Effector memory CD4-positive, alpha-beta T cell (primary cell): ENCODE results near the gene NUP214.

Experiments
- DNase-seq, 3 donors: peaks; one replicate each; pipeline ENCODE4 v3.0.0-alpha.2; 2020
- H3K27ac ChIP-seq: 2 replicates; pipeline ENCODE4 v1.7.0; 2013; ENCODE audit warnings: mild to moderate bottlenecking, low read length, moderate library complexity; ENCODE audit not compliant: insufficient read depth, poor library complexity, severe bottlenecking
- H3K27me3 ChIP-seq: replicated peaks from 2 replicates; pipeline ENCODE4 v1.7.0; 2013; ENCODE audit warnings: mild to moderate bottlenecking, low read length; ENCODE audit not compliant: insufficient read depth, control insufficient read depth, poor library complexity, severe bottlenecking
- H3K36me3 ChIP-seq: 2 replicates; pipeline ENCODE4 v1.7.0; 2013; ENCODE audit warnings: mild to moderate bottlenecking, low read length, moderate library complexity; ENCODE audit not compliant: control insufficient read depth, insufficient read depth
- H3K4me1 ChIP-seq: 2 replicates; pipeline ENCODE4 v1.7.0; 2013; ENCODE audit warnings: low read length, mild to moderate bottlenecking; ENCODE audit not compliant: control insufficient read depth, insufficient read depth, poor library complexity, severe bottlenecking
- H3K4me3 ChIP-seq: 2 replicates; pipeline ENCODE4 v1.7.0; 2013; ENCODE audit warnings: low read length, low read depth, mild to moderate bottlenecking; ENCODE audit not compliant: insufficient read depth, poor library complexity, severe bottlenecking
- H3K9me3 ChIP-seq: 2 replicates; pipeline ENCODE4 v1.7.0; 2013; ENCODE audit warnings: mild to moderate bottlenecking, low read length, moderate library complexity; ENCODE audit not compliant: control insufficient read depth

NUP214 gene

GRCh38 chr9:131116281-131117120 is 8.9 kb upstream of the NUP214 start:
- Histone ChIP-seq H3K27ac (no peak overlapping the region), H3K36me3 (no peaks in the 10 kb centered on the region), H3K9me3 (no peaks in the 10 kb centered on the region), H3K4me3 (no peak overlapping the region), H3K27me3 (no peaks in the 10 kb centered on the region), H3K4me1 (no peaks in the 10 kb centered on the region)
- DNase-seq = no peak

GRCh38 chr9:131117121-131117761 is 8.1 kb upstream of the NUP214 start:
- no peak overlapping the region for H3K27ac ChIP-seq

GRCh38 chr9:131117762-131118145 is 7.6 kb upstream of the NUP214 start:
- no peaks in the 10 kb centered on the region for H3K27me3 ChIP-seq
- no peaks in the 10 kb centered on the region for H3K9me3 ChIP-seq
- no peaks in the 10 kb centered on the region for H3K36me3 ChIP-seq
- DNase-seq = no peak
- H3K27ac ChIP-seq = no peak overlapping the region
- no peak overlapping the region for H3K4me3 ChIP-seq
- no peaks in the 10 kb centered on the region for H3K4me1 ChIP-seq

More at GRCh38 chr9:131117121-131117761, 8.1 kb upstream of the NUP214 start:
- H3K36me3 ChIP-seq = no peaks in the 10 kb centered on the region
- H3K27me3 ChIP-seq = no peaks in the 10 kb centered on the region
- H3K4me3 ChIP-seq = no peak overlapping the region
- DNase-seq = no peak
- H3K4me1 ChIP-seq = no peaks in the 10 kb centered on the region
- no peaks in the 10 kb centered on the region for H3K9me3 ChIP-seq

GRCh38 chr9:131119600-131119999 is 5.8 kb upstream of the NUP214 start:
- Histone ChIP-seq H3K4me3 (no peak overlapping the region), H3K4me1 (peaks cover 2% of the 10 kb centered on the region), H3K27me3 (no peaks in the 10 kb centered on the region), H3K36me3 (no peaks in the 10 kb centered on the region), H3K27ac (no peak overlapping the region), H3K9me3 (no peaks in the 10 kb centered on the region)
- DNase-seq = no peak

- Histone ChIP-seq H3K36me3 (no peaks in the 10 kb centered on the region), H3K9me3 (no peaks in the 10 kb centered on the region), H3K4me3 (no peak overlapping the region), H3K27ac (no peak overlapping the region), H3K4me1 (peaks cover 5% of the 10 kb centered on the region), H3K27me3 (no peaks in the 10 kb centered on the region)
- DNase-seq = no peak
These were observed 4.7 kb upstream of the NUP214 start for GRCh38 chr9:131120620-131121228.

- H3K36me3 ChIP-seq = no peaks in the 10 kb centered on the region
- H3K27ac ChIP-seq = no peak overlapping the region
- no peak for DNase-seq
- H3K4me3 ChIP-seq = no peak overlapping the region
- H3K27me3 ChIP-seq = no peaks in the 10 kb centered on the region
- H3K4me1 ChIP-seq = peaks cover 10% of the 10 kb centered on the region
- no peaks in the 10 kb centered on the region for H3K9me3 ChIP-seq
These were observed 4.0 kb upstream of the NUP214 start for GRCh38 chr9:131121346-131121745.

GRCh38 chr9:131122158-131122557 is 3.2 kb upstream of the NUP214 start:
- DNase-seq = no peak
- H3K27ac ChIP-seq = no peak overlapping the region
- no peak overlapping the region for H3K4me3 ChIP-seq
- H3K4me1 ChIP-seq = peaks cover 10% of the 10 kb centered on the region
- H3K27me3 ChIP-seq = no peaks in the 10 kb centered on the region
- H3K9me3 ChIP-seq = no peaks in the 10 kb centered on the region
- no peaks in the 10 kb centered on the region for H3K36me3 ChIP-seq

- peak overlapping the region; percentile 83 for H3K27ac ChIP-seq
- no peak for DNase-seq
- H3K4me1 ChIP-seq = peaks cover 10% of the 10 kb centered on the region
- no peaks in the 10 kb centered on the region for H3K27me3 ChIP-seq
- peaks cover 24% of the 10 kb centered on the region for H3K36me3 ChIP-seq
- H3K4me3 ChIP-seq = peak overlapping the region; percentile 81
- no peaks in the 10 kb centered on the region for H3K9me3 ChIP-seq
These were observed 423 bp upstream of the NUP214 start for GRCh38 chr9:131125038-131125287.

GRCh38 chr9:131126059-131126426 is 657 bp downstream of the NUP214 start:
- no peak for DNase-seq
- Histone ChIP-seq H3K4me3 (peak overlapping the region; percentile 81), H3K36me3 (peaks cover 30% of the 10 kb centered on the region), H3K27ac (peak overlapping the region; percentile 83), H3K4me1 (peaks cover 10% of the 10 kb centered on the region), H3K27me3 (no peaks in the 10 kb centered on the region), H3K9me3 (no peaks in the 10 kb centered on the region)

- Histone ChIP-seq H3K36me3 (peaks cover 48% of the 10 kb centered on the region), H3K4me3 (no peak overlapping the region), H3K27me3 (no peaks in the 10 kb centered on the region), H3K27ac (no peak overlapping the region), H3K4me1 (peaks cover 10% of the 10 kb centered on the region), H3K9me3 (no peaks in the 10 kb centered on the region)
- no peak for DNase-seq
These were observed 3.8 kb downstream of the NUP214 start for GRCh38 chr9:131129183-131129582.
